Measurements from ENCODE around the gene MED9.
A peak's percentile ranks its signal among the peaks of the same experiment; 100 is the strongest.

MED9 gene

DNA sequence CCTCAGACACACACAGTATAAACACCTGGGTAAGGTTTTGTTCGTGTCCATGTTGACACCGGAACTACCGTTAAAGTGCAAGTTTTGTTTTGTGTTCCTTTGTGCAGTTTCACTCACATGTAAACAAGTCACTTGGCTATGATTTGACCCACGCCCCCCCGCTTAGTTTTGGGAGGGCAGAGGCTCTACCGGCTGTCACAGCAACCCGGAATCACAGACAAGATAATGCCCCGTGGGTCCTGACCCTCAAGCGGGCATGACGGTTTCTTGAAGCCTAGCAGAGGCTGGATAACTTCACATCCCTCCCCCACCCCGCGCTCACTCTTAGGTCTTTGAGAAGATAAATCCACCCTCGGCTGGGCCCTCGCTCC, 17.7 kb downstream of the MED9 start:
- no peak for DNase-seq (ENCODE audit: low read depth)
- TF ChIP-seq, protein P1, sequence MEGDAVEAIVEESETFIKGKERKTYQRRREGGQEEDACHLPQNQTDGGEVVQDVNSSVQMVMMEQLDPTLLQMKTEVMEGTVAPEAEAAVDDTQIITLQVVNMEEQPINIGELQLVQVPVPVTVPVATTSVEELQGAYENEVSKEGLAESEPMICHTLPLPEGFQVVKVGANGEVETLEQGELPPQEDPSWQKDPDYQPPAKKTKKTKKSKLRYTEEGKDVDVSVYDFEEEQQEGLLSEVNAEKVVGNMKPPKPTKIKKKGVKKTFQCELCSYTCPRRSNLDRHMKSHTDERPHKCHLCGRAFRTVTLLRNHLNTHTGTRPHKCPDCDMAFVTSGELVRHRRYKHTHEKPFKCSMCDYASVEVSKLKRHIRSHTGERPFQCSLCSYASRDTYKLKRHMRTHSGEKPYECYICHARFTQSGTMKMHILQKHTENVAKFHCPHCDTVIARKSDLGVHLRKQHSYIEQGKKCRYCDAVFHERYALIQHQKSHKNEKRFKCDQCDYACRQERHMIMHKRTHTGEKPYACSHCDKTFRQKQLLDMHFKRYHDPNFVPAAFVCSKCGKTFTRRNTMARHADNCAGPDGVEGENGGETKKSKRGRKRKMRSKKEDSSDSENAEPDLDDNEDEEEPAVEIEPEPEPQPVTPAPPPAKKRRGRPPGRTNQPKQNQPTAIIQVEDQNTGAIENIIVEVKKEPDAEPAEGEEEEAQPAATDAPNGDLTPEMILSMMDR (conservative IDR thresholded peaks at IDR 0.05; ENCODE audit: low read depth, low read length), result no peak
- no peak overlapping the region for H3K4me3 ChIP-seq (ENCODE audit: low read length)

DNA sequence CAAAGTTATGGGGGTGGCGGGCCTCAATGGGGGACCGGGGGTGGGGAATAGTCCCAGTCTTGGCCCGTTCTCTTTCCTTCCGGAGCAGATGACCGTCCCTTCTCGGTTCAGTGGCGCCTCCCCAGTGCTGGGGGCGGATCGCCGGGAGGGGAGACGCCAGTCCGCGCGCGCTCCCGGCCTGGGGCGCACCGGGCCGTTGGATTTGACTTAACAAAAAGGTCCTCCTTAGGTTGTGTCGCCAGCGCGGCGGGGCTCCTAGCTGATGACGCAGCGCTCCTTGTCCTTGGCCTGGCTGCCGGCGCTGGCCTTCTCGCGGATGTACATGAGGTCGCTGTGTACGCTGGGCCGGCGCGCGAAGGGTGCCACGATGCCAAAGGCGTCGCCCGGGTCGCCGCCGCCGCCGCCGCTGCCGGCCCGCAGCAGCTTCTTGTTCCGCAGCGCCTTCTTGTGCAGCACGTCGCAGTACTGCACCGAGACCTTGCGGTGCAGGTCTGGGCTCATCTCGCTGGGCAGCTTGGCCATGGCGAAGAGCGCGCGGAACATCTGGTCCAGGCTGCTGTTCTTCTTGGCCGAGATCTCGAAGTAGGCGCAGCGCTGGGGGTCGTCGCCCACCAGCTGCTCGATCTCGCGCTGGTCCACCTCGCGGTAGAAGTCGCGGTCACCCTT, 18.2 kb downstream of the MED9 start:
- TF ChIP-seq, protein P1 (conservative IDR thresholded peaks at IDR 0.05; ENCODE audit: low read depth, low read length), result no peak
- peak overlapping the region; percentile 17 for H3K4me3 ChIP-seq (ENCODE audit: low read length)
- DNase-seq (ENCODE audit: low read depth), result no peak

DNA sequence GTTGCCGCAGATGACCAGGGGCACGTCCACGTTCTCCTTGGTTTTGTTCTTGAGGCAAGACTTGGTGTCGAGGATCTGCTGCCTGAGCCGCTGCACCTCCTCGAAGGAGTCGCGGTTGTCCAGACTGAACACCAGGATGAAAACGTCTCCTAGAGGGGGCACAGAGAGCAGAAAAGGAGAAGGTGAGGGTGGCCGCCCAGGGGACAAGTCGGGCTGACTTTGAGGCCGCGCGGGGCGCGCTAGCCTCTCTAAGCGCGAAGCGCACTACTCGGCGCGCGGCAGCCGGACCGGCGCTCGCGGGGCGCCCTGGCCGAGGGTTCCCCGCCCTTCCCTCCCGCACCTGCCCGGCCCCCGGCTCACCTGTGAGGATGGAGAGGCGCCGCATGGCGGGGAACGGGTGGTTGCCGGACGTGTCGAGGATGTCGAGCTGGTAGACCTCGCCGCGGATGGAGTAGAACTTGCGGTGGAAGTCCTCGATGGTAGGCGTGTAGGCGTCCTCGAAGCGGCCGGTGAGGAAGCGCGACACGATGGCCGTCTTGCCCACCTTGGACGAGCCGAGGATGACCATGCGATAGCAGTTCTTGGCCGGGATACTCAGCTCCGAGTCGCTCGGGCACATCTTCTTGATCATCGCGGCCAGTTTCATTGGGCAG, 18.9 kb downstream of the MED9 start:
- DNase-seq (ENCODE audit: low read depth), result no peak
- TF ChIP-seq, protein P1 (conservative IDR thresholded peaks at IDR 0.05; ENCODE audit: low read depth, low read length), result no peak
- peak overlapping the region; percentile 28 for H3K4me3 ChIP-seq (ENCODE audit: low read length)

DNA sequence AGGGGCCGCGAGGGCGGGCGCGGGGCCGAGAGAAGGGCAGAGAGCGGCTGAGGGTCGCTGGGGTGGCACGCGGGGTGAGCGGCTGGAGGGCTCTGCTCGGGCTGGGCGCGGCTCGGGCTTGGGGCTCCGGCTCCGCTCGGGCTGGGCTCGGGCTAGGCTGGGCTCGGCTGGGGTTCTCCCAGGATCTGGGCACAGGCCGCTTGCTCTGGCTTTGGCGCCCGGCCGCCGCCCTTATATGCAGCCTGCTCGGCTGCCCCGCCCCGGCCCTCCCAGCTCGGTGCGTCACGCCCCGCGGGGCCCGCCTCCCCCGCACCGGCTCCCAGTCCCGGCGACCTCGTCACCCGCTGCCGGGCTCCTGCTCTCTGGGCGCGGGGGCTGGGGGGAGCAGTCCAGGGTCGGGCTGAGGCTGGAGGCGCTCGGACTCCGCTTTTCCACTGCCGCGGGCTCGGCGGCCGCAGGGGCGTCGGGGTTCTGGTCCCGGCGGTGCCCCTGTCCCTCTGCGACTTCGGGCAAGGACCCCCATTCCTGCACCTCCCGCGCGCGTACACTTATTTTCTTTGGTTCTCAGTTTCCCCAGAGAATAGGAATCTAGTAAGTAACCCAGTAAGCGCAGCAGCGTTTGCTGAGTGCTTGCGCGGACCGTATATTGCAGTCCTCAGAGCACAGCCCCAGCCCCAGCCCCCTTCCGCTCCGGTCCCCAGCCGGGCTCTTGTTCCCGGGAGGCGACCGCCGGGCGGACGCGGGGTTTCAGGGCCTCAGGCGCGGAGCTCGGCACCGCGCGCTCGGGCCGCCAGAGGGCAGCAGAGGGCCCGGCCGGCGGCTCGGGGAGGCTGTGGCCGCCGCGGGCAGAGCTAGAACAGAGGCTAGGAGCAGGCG, 19.6 kb downstream of the MED9 start, which contains the start of gene RASD1:
TSS of gene RASD1 (minus strand) at position 207 of the 876 bp plus-strand sequence. CDS start 214 bp downstream, outside the sequence.
- peak within 1 kb of the TSS; percentile 59 for H3K4me3 ChIP-seq (ENCODE audit: low read length)
- peak; percentile 29 for DNase-seq (ENCODE audit: low read depth)
- TF ChIP-seq, protein P1 (conservative IDR thresholded peaks at IDR 0.05; ENCODE audit: low read depth, low read length), result peak; percentile 61

DNA sequence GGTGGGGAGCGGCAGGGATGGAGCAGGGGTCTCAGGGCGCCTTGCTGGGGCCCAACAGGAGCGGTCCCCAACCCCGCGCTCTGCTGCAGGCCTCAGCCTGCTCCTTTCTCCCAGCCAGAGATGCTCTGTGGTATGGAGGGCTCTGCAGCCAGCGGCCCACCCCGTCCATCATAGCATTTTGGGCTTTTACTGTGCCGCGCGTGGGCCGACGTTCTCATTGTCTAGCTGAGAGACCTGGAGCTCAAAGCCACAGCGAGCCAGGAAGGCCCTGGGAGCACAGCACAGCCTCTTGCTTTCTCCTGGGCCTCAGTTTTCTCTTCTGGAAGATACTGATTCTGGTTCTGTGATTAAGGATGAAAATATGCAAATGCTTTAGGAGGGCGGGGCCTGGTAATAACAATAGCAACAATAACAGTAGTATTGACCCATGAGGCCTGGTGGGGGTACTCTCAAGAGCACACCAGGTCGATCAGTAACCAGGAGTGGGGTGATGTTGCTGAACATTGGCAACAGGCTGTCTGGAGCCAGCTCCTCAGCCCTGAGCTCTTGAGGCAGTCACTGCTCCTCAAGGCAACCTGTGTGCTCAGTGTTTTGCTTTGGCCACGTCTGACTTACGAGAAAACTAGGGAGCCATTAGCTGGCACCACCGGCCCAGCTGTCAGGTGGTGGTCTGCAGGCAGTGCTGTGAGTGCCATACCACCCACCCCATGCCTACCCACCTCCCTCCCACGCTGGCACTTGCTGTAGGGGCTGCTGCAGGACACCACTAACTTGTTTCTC, 20.5 kb downstream of the MED9 start:
- no peak for DNase-seq (ENCODE audit: low read depth)
- TF ChIP-seq, protein P1 (conservative IDR thresholded peaks at IDR 0.05; ENCODE audit: low read depth, low read length), result no peak
- H3K4me3 ChIP-seq (ENCODE audit: low read length), result no peak overlapping the region

DNA sequence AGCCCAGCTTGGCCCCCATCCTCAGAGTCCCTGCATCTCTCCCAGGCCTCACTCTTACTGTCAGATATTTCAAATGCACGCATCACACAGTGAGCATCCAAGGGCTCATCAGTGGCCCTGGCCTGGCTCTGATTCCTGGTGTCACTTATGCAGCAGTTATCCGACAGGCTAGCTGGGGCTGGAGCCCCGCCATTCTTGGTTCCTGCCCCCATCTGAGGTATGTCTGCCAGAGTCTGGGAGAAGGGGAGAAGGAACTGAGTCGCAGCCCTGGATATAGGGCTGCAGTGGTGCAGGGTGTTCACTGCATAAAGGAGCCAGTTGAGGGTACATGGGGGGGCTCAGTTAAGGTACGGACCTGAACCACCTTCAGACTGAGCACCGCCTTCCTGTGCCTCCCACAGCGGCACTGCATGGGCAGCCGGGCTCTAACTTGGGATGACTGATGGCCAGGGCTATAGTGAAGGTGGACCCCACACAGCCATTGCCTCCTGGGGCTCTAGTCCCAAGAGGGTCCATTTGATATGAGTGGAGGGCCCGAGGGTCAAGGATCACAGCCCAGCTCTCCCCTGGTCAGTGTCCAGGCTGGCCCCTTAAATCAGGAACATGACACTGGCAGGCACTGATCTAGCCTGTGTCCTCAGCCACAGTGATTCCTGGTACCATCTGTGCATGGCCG, 21.2 kb downstream of the MED9 start:
- TF ChIP-seq, protein P1 (conservative IDR thresholded peaks at IDR 0.05; ENCODE audit: low read depth, low read length), result no peak
- no peak overlapping the region for H3K4me3 ChIP-seq (ENCODE audit: low read length)
- no peak for DNase-seq (ENCODE audit: low read depth)

Data from retinal pigment epithelial cell (primary cell).